DND-41 (cell line): ENCODE measurements around the gene KAT2A.

Source experiments
- ATAC-seq: fragments of 200-7000 bp; cut with Tn5 transposase; 3 replicates; pipeline ENCODE4 v1.9.1; 2021; ENCODE audit warnings: low read depth; ENCODE audit not compliant: insufficient read depth
- DNase-seq: peaks from one replicate; pipeline ENCODE4 v3.0.0-alpha.2; 2020
- H2AFZ ChIP-seq: 2 replicates; pipeline ENCODE4 v1.6.0; 2012; ENCODE audit warnings: low read depth, low read length
- H3K27ac ChIP-seq: 2 replicates; pipeline ENCODE4 v1.5.1; 2012; ENCODE audit warnings: low read length, inconsistent platforms
- H3K27me3 ChIP-seq: fragments of 200-600 bp; sonication (generic); 2 replicates; pipeline ENCODE4 v1.6.0; 2012; ENCODE audit warnings: low read length, mild to moderate bottlenecking, inconsistent platforms; ENCODE audit not compliant: insufficient read depth, poor library complexity
- H3K36me3 ChIP-seq: 2 replicates; pipeline ENCODE4 v1.5.1; 2012; ENCODE audit warnings: low read length, inconsistent platforms; ENCODE audit not compliant: insufficient read depth
- H3K4me1 ChIP-seq: 2 replicates; pipeline ENCODE4 v1.5.1; 2012; ENCODE audit warnings: mild to moderate bottlenecking, low read length; ENCODE audit not compliant: insufficient read depth
- H3K4me2 ChIP-seq: 2 replicates; pipeline ENCODE4 v1.6.0; 2012; ENCODE audit warnings: mild to moderate bottlenecking, moderate library complexity, low read length, inconsistent platforms; ENCODE audit not compliant: insufficient read depth
- H3K4me3 ChIP-seq, 2 experiments: fragments of 200-600 bp in 1 of 2; shearing (Covaris generic) in 1 of 2; 2 replicates each; pipeline ENCODE4 v1.5.1; 2012 to 2016; ENCODE audit warnings: inconsistent platforms in 2 of 2, low read length in 2 of 2, mild to moderate bottlenecking in 2 of 2, low read depth in 1 of 2, moderate library complexity in 1 of 2
- H3K79me2 ChIP-seq: 2 replicates; pipeline ENCODE4 v1.6.0; 2012; ENCODE audit warnings: low read length, inconsistent platforms; ENCODE audit not compliant: insufficient read depth
- H3K9ac ChIP-seq: 2 replicates; pipeline ENCODE4 v1.6.0; 2012; ENCODE audit warnings: low read depth, mild to moderate bottlenecking, inconsistent platforms, low read length, moderate library complexity
- H3K9me3 ChIP-seq: 2 replicates; pipeline ENCODE4 v1.5.1; 2012; ENCODE audit warnings: low read length, moderate library complexity, mild to moderate bottlenecking, inconsistent platforms; ENCODE audit not compliant: insufficient read depth, severe bottlenecking
- H4K20me1 ChIP-seq: 2 replicates; pipeline ENCODE4 v1.6.0; 2012; ENCODE audit warnings: low read length; ENCODE audit not compliant: insufficient read depth
- CTCF ChIP-seq: IDR thresholded peaks from 2 replicates; pipeline ENCODE4 v1.5.1; 2012; ENCODE audit warnings: borderline replicate concordance, low read length, moderate library complexity, mild to moderate bottlenecking; ENCODE audit not compliant: poor library complexity, severe bottlenecking; ENCODE audit errors: extremely low read depth
- EZH2 ChIP-seq: IDR thresholded peaks from 3 replicates; pipeline ENCODE4 v1.6.1; 2012; ENCODE audit warnings: borderline replicate concordance, low read depth, mild to moderate bottlenecking, moderate library complexity, low read length, inconsistent platforms; ENCODE audit not compliant: severe bottlenecking

Gene KAT2A

GRCh38 chr17:42112552-42113176 lies 8.5 kb downstream of the KAT2A start, which contains the start of gene DHX58:
DHX58 (minus strand) TSS chr17:42112714; CDS start chr17:42111892, 822 bp downstream.
- Histone ChIP-seq H3K27me3 (no peaks in the 10 kb centered on the region), H3K79me2 (peaks cover 6% of the 10 kb centered on the region; the same call in 1 of the 2 replicates), H3K9me3 (no peaks in the 10 kb centered on the region), H3K4me2 (peak within 1 kb of the TSS; percentile 89), H2AFZ (peak within 1 kb of the TSS; percentile 83), H3K36me3 (peaks cover 41% of the 10 kb centered on the region), H3K27ac (peak within 1 kb of the TSS; percentile 94), H3K9ac (peak within 1 kb of the TSS; percentile 65), H3K4me3 (peak within 1 kb of the TSS; percentile 25 to 62; a peak in 3 of 4 replicates), H4K20me1 (no peaks in the 10 kb centered on the region), H3K4me1 (peaks cover 49% of the 10 kb centered on the region)
- TF ChIP-seq CTCF = no peak
- no peak for TF ChIP-seq EZH2
- DNase-seq = peak; percentile 88
- ATAC-seq = peak; percentile 90

- H3K4me3 ChIP-seq = peak overlapping the region; percentile 25 to 62; a peak in 3 of 4 replicates
- peak overlapping the region; percentile 89 for H3K4me2 ChIP-seq
- peak overlapping the region; percentile 83 for H2AFZ ChIP-seq
- peaks cover 34% of the 10 kb centered on the region for H3K36me3 ChIP-seq
- H3K4me1 ChIP-seq = peaks cover 54% of the 10 kb centered on the region
- TF ChIP-seq CTCF (no peak), EZH2 (no peak)
- H3K27me3 ChIP-seq = no peaks in the 10 kb centered on the region
- peaks cover 6% of the 10 kb centered on the region; the same call in 1 of the 2 replicates for H3K79me2 ChIP-seq
- no peaks in the 10 kb centered on the region for H3K9me3 ChIP-seq
- ATAC-seq (peak; percentile 44), DNase-seq (no peak)
- H4K20me1 ChIP-seq = no peaks in the 10 kb centered on the region
- H3K27ac ChIP-seq = peak overlapping the region; percentile 94
- H3K9ac ChIP-seq = peak overlapping the region; percentile 65
Observed at GRCh38 chr17:42111871-42112551, 9.2 kb downstream of the KAT2A start.

- no peaks in the 10 kb centered on the region for H3K9me3 ChIP-seq
- H3K9ac ChIP-seq = 0 out of 2 replicates have a peak overlapping the region, but pooled peaks have one; percentile 65
- H3K79me2 ChIP-seq = peaks cover 6% of the 10 kb centered on the region; the same call in 1 of the 2 replicates
- DNase-seq = no peak
- peaks cover 28% of the 10 kb centered on the region for H3K36me3 ChIP-seq
- peaks cover 51% of the 10 kb centered on the region for H3K4me1 ChIP-seq
- H4K20me1 ChIP-seq = no peaks in the 10 kb centered on the region
- 0 out of 2 replicates have a peak overlapping the region, but pooled peaks have one; percentile 89 for H3K4me2 ChIP-seq
- H3K27ac ChIP-seq = peak overlapping the region; percentile 94; the same call in 1 of the 2 replicates
- H2AFZ ChIP-seq = no peak overlapping the region
- ATAC-seq = no peak
- peak overlapping the region in 1 of 2 experiments; percentile 62; a peak in 2 of 4 replicates for H3K4me3 ChIP-seq
- no peaks in the 10 kb centered on the region for H3K27me3 ChIP-seq
- TF ChIP-seq EZH2 (no peak), CTCF (no peak)
Observed at GRCh38 chr17:42111265-42111636, 9.9 kb downstream of the KAT2A start.
